HEK293 (cell line): ENCODE measurements around the gene BSDC1.
A peak's percentile ranks its signal among the peaks of the same experiment; 100 is the strongest.

Experiments used
- CTCF ChIA-PET: fragments of 350-600 bp; formaldehyde crosslinking; extraction: SDS; loops from one replicate; lab custom pipeline; 2021; ENCODE audit warnings: antibody characterized with exemption; lab: Yijun Ruan, JAX
- POLR2A ChIA-PET: fragments of 300-600 bp; formaldehyde crosslinking; extraction: SDS; loops from one replicate; lab custom pipeline; 2020; ENCODE audit warnings: antibody characterized with exemption, inconsistent platforms; lab: Yijun Ruan, JAX
- H3K27ac ChIP-seq: fragments of 200-500 bp; sonication (Bioruptor generic); 2 replicates; pipeline ENCODE4 v1.5.1; 2014; ENCODE audit warnings: low read depth, low read length, control low read depth, inconsistent platforms; ENCODE audit errors: extremely low read depth
- H3K36me3 ChIP-seq, 2 experiments: fragments of 200-500 bp in 1 of 2; sonication (Bioruptor generic) in 1 of 2; 1 replicate in 1 of 2; 2 replicates in 1 of 2; pipeline ENCODE4 v1.5.1; 2014 to 2017; ENCODE audit warnings: inconsistent platforms in 2 of 2, low read length in 2 of 2; ENCODE audit not compliant: control insufficient read depth in 2 of 2, insufficient read depth in 1 of 2
- H3K4me1 ChIP-seq: fragments of 200-500 bp; sonication (Bioruptor generic); 2 replicates; pipeline ENCODE4 v1.5.1; 2014; ENCODE audit warnings: mild to moderate bottlenecking, low read length, inconsistent platforms; ENCODE audit not compliant: control insufficient read depth, insufficient read depth
- H3K4me3 ChIP-seq: 2 replicates; pipeline ENCODE4 v1.5.1; 2011; ENCODE audit warnings: low read depth, mild to moderate bottlenecking, control low read depth, low read length, moderate library complexity
- H3K9me3 ChIP-seq: fragments of 200-500 bp; sonication (Bioruptor generic); 2 replicates; pipeline ENCODE4 v1.5.1; 2014; ENCODE audit warnings: low read depth, low read length, inconsistent platforms; ENCODE audit not compliant: control insufficient read depth, insufficient read depth
- FEZF1 ChIP-seq: fragments of 450-650 bp; formaldehyde crosslinking; IDR thresholded peaks from 2 replicates; pipeline ENCODE4 v1.5.1; 2016; ENCODE audit warnings: missing biosample characterization, missing genetic modification characterization
- PATZ1 ChIP-seq: fragments of 450-650 bp; formaldehyde crosslinking; IDR thresholded peaks from 2 replicates; pipeline ENCODE4 v1.5.1; 2016; ENCODE audit warnings: missing biosample characterization, missing genetic modification characterization
- PRDM10 ChIP-seq: fragments of 450-650 bp; formaldehyde crosslinking; IDR thresholded peaks from 2 replicates; pipeline ENCODE4 v1.5.1; 2016; ENCODE audit warnings: missing biosample characterization, missing genetic modification characterization
- PRDM6 ChIP-seq: fragments of 450-650 bp; formaldehyde crosslinking; IDR thresholded peaks from 2 replicates; pipeline ENCODE4 v1.5.1; 2017; ENCODE audit warnings: missing biosample characterization, missing genetic modification characterization
- SP2 ChIP-seq: fragments of 450-650 bp; formaldehyde crosslinking; IDR thresholded peaks from 2 replicates; pipeline ENCODE4 v1.5.1; 2016; ENCODE audit warnings: missing biosample characterization, missing genetic modification characterization
- ZBTB20 ChIP-seq: fragments of 450-650 bp; formaldehyde crosslinking; IDR thresholded peaks from 2 replicates; pipeline ENCODE4 v1.5.1; 2016; ENCODE audit warnings: missing biosample characterization, missing genetic modification characterization
- ZBTB48 ChIP-seq: fragments of 450-650 bp; formaldehyde crosslinking; IDR thresholded peaks from 2 replicates; pipeline ENCODE4 v1.5.1; 2016; ENCODE audit warnings: missing biosample characterization, missing genetic modification characterization
- ZBTB8A ChIP-seq: fragments of 450-650 bp; formaldehyde crosslinking; IDR thresholded peaks from 2 replicates; pipeline ENCODE4 v1.5.1; 2016; ENCODE audit warnings: missing biosample characterization, missing genetic modification characterization
- ZNF184 ChIP-seq: fragments of 450-650 bp; IDR thresholded peaks from 2 replicates; pipeline ENCODE4 v1.5.1; 2018; ENCODE audit warnings: missing biosample characterization, mild to moderate bottlenecking, missing genetic modification characterization
- ZNF223 ChIP-seq: fragments of 450-650 bp; formaldehyde crosslinking; IDR thresholded peaks from 2 replicates; pipeline ENCODE4 v1.5.1; 2016; ENCODE audit warnings: missing biosample characterization, missing genetic modification characterization
- ZNF274 ChIP-seq, 2 experiments: fragments of 200-500 bp in 1 of 2; fragments of 450-650 bp in 1 of 2; sonication (Bioruptor generic) in 1 of 2; formaldehyde crosslinking in 1 of 2; IDR thresholded peaks; 2 replicates each; pipeline versions ENCODE4 v1.5.1 to v1.6.1; 2014 to 2016; ENCODE audit warnings: borderline replicate concordance in 1 of 2, inconsistent platforms in 1 of 2, low read length in 1 of 2, missing biosample characterization in 1 of 2, missing genetic modification characterization in 1 of 2
- ZNF302 ChIP-seq: fragments of 450-650 bp; formaldehyde crosslinking; IDR thresholded peaks from 2 replicates; pipeline ENCODE4 v1.5.1; 2016; ENCODE audit warnings: missing biosample characterization, missing genetic modification characterization, low read depth
- ZNF311 ChIP-seq: fragments of 450-650 bp; formaldehyde crosslinking; IDR thresholded peaks from 2 replicates; pipeline ENCODE4 v1.5.1; 2017; ENCODE audit warnings: missing biosample characterization, missing genetic modification characterization, borderline replicate concordance
- ZNF501 ChIP-seq: fragments of 450-650 bp; formaldehyde crosslinking; IDR thresholded peaks from 2 replicates; pipeline ENCODE4 v1.5.1; 2016; ENCODE audit warnings: missing biosample characterization, missing genetic modification characterization
- ZNF510 ChIP-seq: fragments of 450-650 bp; formaldehyde crosslinking; IDR thresholded peaks from 2 replicates; pipeline ENCODE4 v1.5.1; 2018; ENCODE audit warnings: mild to moderate bottlenecking, missing genetic modification characterization, missing biosample characterization; ENCODE audit not compliant: insufficient replicate concordance
- ZNF514 ChIP-seq: fragments of 450-650 bp; formaldehyde crosslinking; IDR thresholded peaks from 2 replicates; pipeline ENCODE4 v1.5.1; 2016; ENCODE audit warnings: missing biosample characterization, missing genetic modification characterization
- ZNF521 ChIP-seq: fragments of 450-650 bp; formaldehyde crosslinking; IDR thresholded peaks from 2 replicates; pipeline ENCODE4 v1.5.1; 2017; ENCODE audit warnings: missing biosample characterization, mild to moderate bottlenecking, missing genetic modification characterization
- ZNF555 ChIP-seq: fragments of 450-650 bp; formaldehyde crosslinking; conservative IDR thresholded peaks from 2 replicates; pipeline ENCODE4 v1.5.1; 2017; ENCODE audit warnings: missing biosample characterization, mild to moderate bottlenecking, missing genetic modification characterization, inconsistent platforms
- ZNF580 ChIP-seq: fragments of 450-650 bp; formaldehyde crosslinking; IDR thresholded peaks from 2 replicates; pipeline ENCODE4 v1.5.1; 2016; ENCODE audit warnings: missing biosample characterization, missing genetic modification characterization
- ZNF660 ChIP-seq: fragments of 450-650 bp; IDR thresholded peaks from 2 replicates; pipeline ENCODE4 v1.5.1; 2018; ENCODE audit warnings: missing biosample characterization, mild to moderate bottlenecking, missing genetic modification characterization
- ZNF777 ChIP-seq: fragments of 450-650 bp; formaldehyde crosslinking; IDR thresholded peaks from 2 replicates; pipeline ENCODE4 v1.5.1; 2017; ENCODE audit warnings: missing biosample characterization, missing genetic modification characterization, borderline replicate concordance
- TF ChIP-seq, protein P1 (sequence below): fragments of 450-650 bp; formaldehyde crosslinking; IDR thresholded peaks from 2 replicates; pipeline ENCODE4 v1.5.1; 2016; ENCODE audit warnings: missing biosample characterization, missing genetic modification characterization
- TF ChIP-seq, protein P2 (sequence below): fragments of 450-650 bp; formaldehyde crosslinking; conservative IDR thresholded peaks from 2 replicates; pipeline ENCODE4 v1.5.1; 2016; ENCODE audit warnings: low read depth, missing biosample characterization, missing genetic modification characterization

Gene BSDC1

GRCh38 chr1:32334864-32335534, 59.2 kb downstream of the BSDC1 start (continued):
- TF ChIP-seq, protein P1, sequence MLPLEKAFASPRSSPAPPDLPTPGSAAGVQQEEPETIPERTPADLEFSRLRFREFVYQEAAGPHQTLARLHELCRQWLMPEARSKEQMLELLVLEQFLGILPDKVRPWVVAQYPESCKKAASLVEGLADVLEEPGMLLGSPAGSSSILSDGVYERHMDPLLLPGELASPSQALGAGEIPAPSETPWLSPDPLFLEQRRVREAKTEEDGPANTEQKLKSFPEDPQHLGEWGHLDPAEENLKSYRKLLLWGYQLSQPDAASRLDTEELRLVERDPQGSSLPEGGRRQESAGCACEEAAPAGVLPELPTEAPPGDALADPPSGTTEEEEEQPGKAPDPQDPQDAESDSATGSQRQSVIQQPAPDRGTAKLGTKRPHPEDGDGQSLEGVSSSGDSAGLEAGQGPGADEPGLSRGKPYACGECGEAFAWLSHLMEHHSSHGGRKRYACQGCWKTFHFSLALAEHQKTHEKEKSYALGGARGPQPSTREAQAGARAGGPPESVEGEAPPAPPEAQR, result no peak
- TF ChIP-seq ZBTB20 (tag by site-specific recombination) (no peak; the same call in 1 of the 2 replicates), PATZ1 (peak; percentile 91), ZNF184 (no peak), ZNF510 (tag by site-specific recombination) (no peak), ZNF311 (no peak), ZNF501 (tag by site-specific recombination) (no peak), FEZF1 (tag by site-specific recombination) (no peak), ZNF580 (tag by site-specific recombination) (no peak; the same call in 1 of the 2 replicates), ZNF555 (tag by site-specific recombination) (no peak), ZNF274 (IDR thresholded peaks at IDR 0.05; ENCODE audit: low read length) (no peak), ZNF274 (tag by site-specific recombination; IDR thresholded peaks at IDR 0.05; ENCODE audit: borderline replicate concordance) (no peak), ZNF514 (tag by site-specific recombination) (no peak), ZNF660 (tag by site-specific recombination) (peak; percentile 62; the same call in 1 of the 2 replicates), PRDM6 (no peak)
- TF ChIP-seq, protein P2, sequence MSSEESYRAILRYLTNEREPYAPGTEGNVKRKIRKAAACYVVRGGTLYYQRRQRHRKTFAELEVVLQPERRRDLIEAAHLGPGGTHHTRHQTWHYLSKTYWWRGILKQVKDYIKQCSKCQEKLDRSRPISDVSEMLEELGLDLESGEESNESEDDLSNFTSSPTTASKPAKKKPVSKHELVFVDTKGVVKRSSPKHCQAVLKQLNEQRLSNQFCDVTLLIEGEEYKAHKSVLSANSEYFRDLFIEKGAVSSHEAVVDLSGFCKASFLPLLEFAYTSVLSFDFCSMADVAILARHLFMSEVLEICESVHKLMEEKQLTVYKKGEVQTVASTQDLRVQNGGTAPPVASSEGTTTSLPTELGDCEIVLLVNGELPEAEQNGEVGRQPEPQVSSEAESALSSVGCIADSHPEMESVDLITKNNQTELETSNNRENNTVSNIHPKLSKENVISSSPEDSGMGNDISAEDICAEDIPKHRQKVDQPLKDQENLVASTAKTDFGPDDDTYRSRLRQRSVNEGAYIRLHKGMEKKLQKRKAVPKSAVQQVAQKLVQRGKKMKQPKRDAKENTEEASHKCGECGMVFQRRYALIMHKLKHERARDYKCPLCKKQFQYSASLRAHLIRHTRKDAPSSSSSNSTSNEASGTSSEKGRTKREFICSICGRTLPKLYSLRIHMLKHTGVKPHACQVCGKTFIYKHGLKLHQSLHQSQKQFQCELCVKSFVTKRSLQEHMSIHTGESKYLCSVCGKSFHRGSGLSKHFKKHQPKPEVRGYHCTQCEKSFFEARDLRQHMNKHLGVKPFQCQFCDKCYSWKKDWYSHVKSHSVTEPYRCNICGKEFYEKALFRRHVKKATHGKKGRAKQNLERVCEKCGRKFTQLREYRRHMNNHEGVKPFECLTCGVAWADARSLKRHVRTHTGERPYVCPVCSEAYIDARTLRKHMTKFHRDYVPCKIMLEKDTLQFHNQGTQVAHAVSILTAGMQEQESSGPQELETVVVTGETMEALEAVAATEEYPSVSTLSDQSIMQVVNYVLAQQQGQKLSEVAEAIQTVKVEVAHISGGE (tag by site-specific recombination), result no peak

DNA sequence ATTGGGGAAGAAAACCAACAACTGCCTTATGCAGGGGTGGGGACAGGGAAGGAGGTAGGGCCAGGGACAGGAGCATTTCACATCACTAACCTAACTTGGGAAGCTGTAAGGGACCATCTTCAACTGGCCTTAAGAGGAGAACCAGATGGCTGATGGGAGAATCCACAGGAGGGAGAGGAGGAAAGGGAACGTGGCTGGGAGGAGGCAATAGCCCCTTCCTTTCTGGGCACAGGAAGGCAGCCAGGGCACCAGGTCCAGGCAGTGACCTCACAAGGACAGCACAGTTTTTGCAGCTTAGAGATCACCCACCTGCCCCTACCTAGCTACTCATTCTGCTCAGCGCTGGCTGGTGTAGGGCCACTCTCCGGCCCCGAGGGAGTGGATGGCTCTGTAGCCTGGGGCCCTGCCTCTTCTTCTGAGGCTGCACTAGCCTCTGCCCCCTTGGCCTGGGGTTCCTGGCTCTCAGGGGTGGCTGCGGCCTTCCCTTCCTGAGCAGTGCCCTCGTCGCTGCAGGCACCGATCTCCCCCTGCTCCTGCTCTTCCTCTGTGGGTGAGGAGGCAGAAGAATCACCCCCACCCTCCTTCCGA, 59.9 kb downstream of the BSDC1 start:
- Histone ChIP-seq H3K4me3 (peak overlapping the region; percentile 84), H3K4me1 (no peaks in the 10 kb centered on the region), H3K36me3 (peaks cover 0 to 57% of the 10 kb centered on the region in 2 experiments; a peak in 1 of 3 replicates), H3K9me3 (no peaks in the 10 kb centered on the region), H3K27ac (peak overlapping the region; percentile 76; the same call in 1 of the 2 replicates)
- POLR2A ChIA-PET, result interaction anchor here (0.6 to 5.8 kb wide), 4 partner anchors 18 to 86 kb away, joined by 3 to 100 read pairs (median 3); partner anchors contain the start of gene BSDC1
- CTCF ChIA-PET, result interaction anchor here (0.6 to 1.0 kb wide), 2 partner anchors 12 to 119 kb away, joined by 3 read pairs; no protein-coding TSS in a partner anchor
- no peak for TF ChIP-seq ZNF302 (tag by site-specific recombination)
- no peak for TF ChIP-seq ZNF521 (tag by site-specific recombination)
- peak; percentile 100 for TF ChIP-seq ZBTB48 (tag by site-specific recombination)
- TF ChIP-seq ZBTB8A (tag by site-specific recombination), result no peak
- no peak for TF ChIP-seq SP2 (tag by site-specific recombination)
- peak; percentile 57 for TF ChIP-seq PRDM10 (tag by site-specific recombination)
- TF ChIP-seq ZNF223, result no peak
- TF ChIP-seq ZNF777 (tag by site-specific recombination), result no peak
